Measurements from ENCODE around the gene SH3BGR. TPM values are rescaled to one million over a fixed set of nuclear protein-coding genes. Genes with fewer than 3 reads are reported as not detected.

The SH3BGR gene
- total and polyA plus RNA-seq, 2 donors (not counting 1 experiment from before 2014, with no cell fraction given) = 1.8 to 6.8 TPM

DNA sequence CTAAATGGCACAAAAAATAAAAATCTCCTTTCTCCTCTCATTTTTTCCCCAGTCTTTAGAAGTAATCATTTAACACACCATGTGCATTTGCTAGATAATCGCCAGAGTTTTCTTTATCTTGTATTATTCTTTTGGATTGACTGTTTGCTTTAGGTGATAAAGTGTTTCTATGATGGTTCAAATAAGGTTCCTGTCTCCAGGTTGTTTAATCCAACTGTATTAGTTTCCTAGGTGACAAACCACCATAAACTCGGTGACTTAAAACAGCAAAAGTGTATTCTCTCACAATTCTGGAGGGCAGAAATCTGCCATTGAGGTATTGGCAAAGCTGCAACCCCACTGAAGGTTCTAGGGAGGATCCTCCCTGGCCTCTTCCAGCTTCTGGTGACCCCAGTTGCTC is 109.4 kb downstream of the SH3BGR start:
- Histone ChIP-seq H3K9ac (ENCODE audit: insufficient read depth, low read length) (no peak overlapping the region), H3K4me3 (replicated peaks in 1 of 4; ENCODE audit: control extremely low read depth in 1 of 4, insufficient read depth in 1 of 4, low read depth in 3 of 4, low read length in 4 of 4) (no peak overlapping the region), H3K9me3 (ENCODE audit: control insufficient read depth, insufficient read depth, low read depth, low read length) (no peaks in the 10 kb centered on the region), H3K4me1 (ENCODE audit: control insufficient read depth, extremely low read depth, insufficient read depth, low read length) (no peaks in the 10 kb centered on the region), H3K27ac (ENCODE audit: insufficient read depth, low read length) (no peak overlapping the region), H3K27me3 (ENCODE audit: control insufficient read depth, insufficient read depth, low read length) (no peaks in the 10 kb centered on the region), H3K36me3 (ENCODE audit: control insufficient read depth, insufficient read depth, low read length) (no peaks in the 10 kb centered on the region), H4K20me1 (ENCODE audit: control insufficient read depth, extremely low read depth, insufficient read depth, low read length) (no peaks in the 10 kb centered on the region), H3K4me2 (ENCODE audit: extremely low read depth, insufficient read depth, low read length) (no peak overlapping the region), H3K79me2 (ENCODE audit: control insufficient read depth, insufficient read depth, low read length) (no peaks in the 10 kb centered on the region), H2AFZ (ENCODE audit: low read length) (no peak overlapping the region)
- DNase-seq (ENCODE audit: low read depth in 2 of 2) = no peak
- TF ChIP-seq, protein P1, sequence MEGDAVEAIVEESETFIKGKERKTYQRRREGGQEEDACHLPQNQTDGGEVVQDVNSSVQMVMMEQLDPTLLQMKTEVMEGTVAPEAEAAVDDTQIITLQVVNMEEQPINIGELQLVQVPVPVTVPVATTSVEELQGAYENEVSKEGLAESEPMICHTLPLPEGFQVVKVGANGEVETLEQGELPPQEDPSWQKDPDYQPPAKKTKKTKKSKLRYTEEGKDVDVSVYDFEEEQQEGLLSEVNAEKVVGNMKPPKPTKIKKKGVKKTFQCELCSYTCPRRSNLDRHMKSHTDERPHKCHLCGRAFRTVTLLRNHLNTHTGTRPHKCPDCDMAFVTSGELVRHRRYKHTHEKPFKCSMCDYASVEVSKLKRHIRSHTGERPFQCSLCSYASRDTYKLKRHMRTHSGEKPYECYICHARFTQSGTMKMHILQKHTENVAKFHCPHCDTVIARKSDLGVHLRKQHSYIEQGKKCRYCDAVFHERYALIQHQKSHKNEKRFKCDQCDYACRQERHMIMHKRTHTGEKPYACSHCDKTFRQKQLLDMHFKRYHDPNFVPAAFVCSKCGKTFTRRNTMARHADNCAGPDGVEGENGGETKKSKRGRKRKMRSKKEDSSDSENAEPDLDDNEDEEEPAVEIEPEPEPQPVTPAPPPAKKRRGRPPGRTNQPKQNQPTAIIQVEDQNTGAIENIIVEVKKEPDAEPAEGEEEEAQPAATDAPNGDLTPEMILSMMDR (conservative IDR thresholded peaks at IDR 0.05 in 1 of 2, IDR thresholded peaks at IDR 0.05 in 1 of 2; ENCODE audit: low read depth in 1 of 2, low read length in 2 of 2) = no peak
- TF ChIP-seq EZH2 (IDR thresholded peaks at IDR 0.05; ENCODE audit: low read length, missing control alignments) = no peak

GRCh38 chr21:39562791-39563770 is 111.3 kb downstream of the SH3BGR start:
- Histone ChIP-seq H3K79me2 (ENCODE audit: control insufficient read depth, insufficient read depth, low read length) (no peaks in the 10 kb centered on the region), H3K27ac (ENCODE audit: insufficient read depth, low read length) (no peak overlapping the region), H2AFZ (ENCODE audit: low read length) (no peak overlapping the region), H3K9ac (ENCODE audit: insufficient read depth, low read length) (no peak overlapping the region), H4K20me1 (ENCODE audit: control insufficient read depth, extremely low read depth, insufficient read depth, low read length) (no peaks in the 10 kb centered on the region), H3K4me1 (ENCODE audit: control insufficient read depth, extremely low read depth, insufficient read depth, low read length) (no peaks in the 10 kb centered on the region), H3K36me3 (ENCODE audit: control insufficient read depth, insufficient read depth, low read length) (no peaks in the 10 kb centered on the region), H3K4me2 (ENCODE audit: extremely low read depth, insufficient read depth, low read length) (no peak overlapping the region), H3K4me3 (replicated peaks in 1 of 4; ENCODE audit: control extremely low read depth in 1 of 4, insufficient read depth in 1 of 4, low read depth in 3 of 4, low read length in 4 of 4) (no peak overlapping the region), H3K9me3 (ENCODE audit: control insufficient read depth, insufficient read depth, low read depth, low read length) (no peaks in the 10 kb centered on the region), H3K27me3 (ENCODE audit: control insufficient read depth, insufficient read depth, low read length) (no peaks in the 10 kb centered on the region)
- no peak for DNase-seq (ENCODE audit: low read depth in 2 of 2)
- TF ChIP-seq, protein P1 (conservative IDR thresholded peaks at IDR 0.05 in 1 of 2, IDR thresholded peaks at IDR 0.05 in 1 of 2; ENCODE audit: low read depth in 1 of 2, low read length in 2 of 2) = no peak
- TF ChIP-seq EZH2 (IDR thresholded peaks at IDR 0.05; ENCODE audit: low read length, missing control alignments) = no peak

GRCh38 chr21:39564200-39564599 is 112.4 kb downstream of the SH3BGR start:
- no peak for DNase-seq (ENCODE audit: low read depth in 2 of 2)
- no peak overlapping the region for H2AFZ ChIP-seq (ENCODE audit: low read length)
- no peaks in the 10 kb centered on the region for H4K20me1 ChIP-seq (ENCODE audit: control insufficient read depth, extremely low read depth, insufficient read depth, low read length)
- TF ChIP-seq, protein P1 (conservative IDR thresholded peaks at IDR 0.05 in 1 of 2, IDR thresholded peaks at IDR 0.05 in 1 of 2; ENCODE audit: low read depth in 1 of 2, low read length in 2 of 2) = no peak
- TF ChIP-seq EZH2 (IDR thresholded peaks at IDR 0.05; ENCODE audit: low read length, missing control alignments) = no peak
- H3K9me3 ChIP-seq (ENCODE audit: control insufficient read depth, insufficient read depth, low read depth, low read length) = no peaks in the 10 kb centered on the region
- H3K79me2 ChIP-seq (ENCODE audit: control insufficient read depth, insufficient read depth, low read length) = no peaks in the 10 kb centered on the region
- no peaks in the 10 kb centered on the region for H3K36me3 ChIP-seq (ENCODE audit: control insufficient read depth, insufficient read depth, low read length)
- H3K4me1 ChIP-seq (ENCODE audit: control insufficient read depth, extremely low read depth, insufficient read depth, low read length) = no peaks in the 10 kb centered on the region
- no peak overlapping the region for H3K4me3 ChIP-seq (replicated peaks in 1 of 4; ENCODE audit: control extremely low read depth in 1 of 4, insufficient read depth in 1 of 4, low read depth in 3 of 4, low read length in 4 of 4)
- H3K4me2 ChIP-seq (ENCODE audit: extremely low read depth, insufficient read depth, low read length) = no peak overlapping the region
- no peak overlapping the region for H3K9ac ChIP-seq (ENCODE audit: insufficient read depth, low read length)
- no peak overlapping the region for H3K27ac ChIP-seq (ENCODE audit: insufficient read depth, low read length)
- no peaks in the 10 kb centered on the region for H3K27me3 ChIP-seq (ENCODE audit: control insufficient read depth, insufficient read depth, low read length)

Data from fibroblast of lung (primary cell).